HepG2 (cell line): ENCODE data around the gene CCL4L2. TPM values are rescaled to one million over a fixed set of nuclear protein-coding genes. Genes with fewer than 3 reads are reported as not detected.

Source experiments
- BCLAF1 ChIP-seq: fragments of 450-650 bp; IDR thresholded peaks from 2 replicates; pipeline ENCODE4 v1.6.1; 2017; ENCODE audit warnings: mild to moderate bottlenecking
- CREM ChIP-seq, 2 experiments: sonication (generic) in 1 of 2; formaldehyde crosslinking in 1 of 2; IDR thresholded peaks; 2 replicates each; pipeline versions ENCODE4 v1.4.0 to v1.6.1; 2016 to 2020; ENCODE audit warnings: antibody characterized with exemption in 1 of 2, mild to moderate bottlenecking in 1 of 2, missing genetic modification reagents in 1 of 2
- SKI ChIP-seq: fragments of 450-650 bp; IDR thresholded peaks from one replicate; pipeline ENCODE4 v1.6.1; 2018; ENCODE audit warnings: mild to moderate bottlenecking; ENCODE audit not compliant: partially characterized antibody
- SP5 ChIP-seq: IDR thresholded peaks from 2 replicates; pipeline ENCODE4 v1.6.1; 2016; ENCODE audit warnings: low read depth, borderline replicate concordance
- SRSF1 ChIP-seq: fragments of 200-400 bp; formaldehyde crosslinking; optimal IDR thresholded peaks from 2 replicates; pipeline ENCODE3; 2017; ENCODE audit warnings: mild to moderate bottlenecking, low read depth, low read length, moderate library complexity
- TBX2 ChIP-seq: sonication (generic); formaldehyde crosslinking; IDR thresholded peaks from 2 replicates; pipeline ENCODE4 v1.5.0; 2020; ENCODE audit warnings: missing genetic modification reagents, mild to moderate bottlenecking, borderline replicate concordance
- ZHX2 ChIP-seq, 2 experiments: sonication (generic) in 1 of 2; formaldehyde crosslinking in 1 of 2; IDR thresholded peaks; 2 replicates each; pipeline versions ENCODE4 v1.6.1 to v1.9.0; 2014 to 2022; ENCODE audit warnings: antibody characterized with exemption in 1 of 2, borderline replicate concordance in 1 of 2, inconsistent platforms in 1 of 2, low read depth in 1 of 2, missing genetic modification reagents in 1 of 2
- ZNF253 ChIP-seq: sonication (generic); formaldehyde crosslinking; IDR thresholded peaks from 2 replicates; pipeline ENCODE4 v1.8.0; 2022; ENCODE audit warnings: mild to moderate bottlenecking, missing genetic modification reagents, borderline replicate concordance
- ZNF567 ChIP-seq: sonication (generic); formaldehyde crosslinking; IDR thresholded peaks from 2 replicates; pipeline ENCODE4 v1.8.1; 2023; ENCODE audit warnings: mild to moderate bottlenecking, missing genetic modification reagents, borderline replicate concordance
- ZNF775 ChIP-seq: sonication (generic); formaldehyde crosslinking; IDR thresholded peaks from 2 replicates; pipeline ENCODE4 v1.4.0; 2020; ENCODE audit warnings: missing genetic modification reagents, mild to moderate bottlenecking, moderate library complexity, borderline replicate concordance
- ZNF777 ChIP-seq: sonication (generic); formaldehyde crosslinking; IDR thresholded peaks from 2 replicates; pipeline ENCODE4 v1.4.0; 2020; ENCODE audit warnings: missing genetic modification reagents
- ZNF83 ChIP-seq: sonication (generic); formaldehyde crosslinking; IDR thresholded peaks from 2 replicates; pipeline ENCODE4 v1.4.0; 2020; ENCODE audit warnings: missing genetic modification reagents, mild to moderate bottlenecking, borderline replicate concordance
- polyA plus RNA-seq, 8 experiments: library from polyadenylated mRNA; depleted of rRNA in 3 of 8; stranded (reverse) in 7 of 8; unstranded in 1 of 8; fragments of >200 nt; fragmentation: Illumina TruSeq in 4 of 8; extraction: Trizol in 4 of 8; gene quantifications; 2 replicates each; pipeline versions ENCODE4 v1.2.1 to v1.2.3, GENCODE V29; 2011 to 2016; ENCODE audit warnings: low read depth in 4 of 8, missing spikeins in 1 of 8, mixed read lengths in 1 of 8; ENCODE audit not compliant: insufficient read depth in 1 of 8
- total RNA-seq, 5 experiments: library from RNA; depleted of rRNA; stranded (reverse); fragments of >200 nt; fragmentation: Illumina TruSeq; extraction: Trizol; gene quantifications; 2 replicates each; pipeline ENCODE4 v1.2.3, GENCODE V29; 2016; ENCODE audit warnings: low read depth in 1 of 5
- TF ChIP-seq, protein P1 (sequence below): IDR thresholded peaks from 2 replicates; pipeline ENCODE4 v1.6.1; 2016; ENCODE audit warnings: low read depth, borderline replicate concordance
- TF ChIP-seq, protein P2 (sequence below): sonication (generic); formaldehyde crosslinking; IDR thresholded peaks from 2 replicates; pipeline ENCODE4 v1.4.0; 2020; ENCODE audit warnings: missing genetic modification reagents

The CCL4L2 gene
- total and polyA plus RNA-seq, 2 of the 13 experiments (the other 11 are each of a cell fraction or from before 2014, with no cell fraction given), result not detected

GRCh38 chr17:36183001-36183971 lies 27.6 kb upstream of the CCL4L2 start (continued):
- TF ChIP-seq, protein P1, sequence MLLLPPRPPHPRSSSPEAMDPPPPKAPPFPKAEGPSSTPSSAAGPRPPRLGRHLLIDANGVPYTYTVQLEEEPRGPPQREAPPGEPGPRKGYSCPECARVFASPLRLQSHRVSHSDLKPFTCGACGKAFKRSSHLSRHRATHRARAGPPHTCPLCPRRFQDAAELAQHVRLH (CRISPR knock-in tag), result no peak
- TF ChIP-seq ZNF83 (CRISPR knock-in tag) (0 out of 2 replicates have a peak, but pooled peaks have one; percentile 34), SP5 (CRISPR knock-in tag) (no peak), SKI (no peak), BCLAF1 (no peak), ZHX2 (IDR thresholded peaks at IDR 0.05; ENCODE audit: low read depth) (no peak), ZHX2 (CRISPR knock-in tag; IDR thresholded peaks at IDR 0.05; ENCODE audit: borderline replicate concordance) (no peak), ZNF567 (CRISPR knock-in tag) (no peak), TBX2 (0 out of 2 replicates have a peak, but pooled peaks have one; percentile 24), SRSF1 (peak; percentile 18), ZNF253 (CRISPR knock-in tag) (no peak), ZNF775 (CRISPR knock-in tag) (no peak), CREM (IDR thresholded peaks at IDR 0.05) (no peak), CREM (CRISPR knock-in tag; IDR thresholded peaks at IDR 0.05) (no peak), ZNF777 (no peak)
- TF ChIP-seq, protein P2, sequence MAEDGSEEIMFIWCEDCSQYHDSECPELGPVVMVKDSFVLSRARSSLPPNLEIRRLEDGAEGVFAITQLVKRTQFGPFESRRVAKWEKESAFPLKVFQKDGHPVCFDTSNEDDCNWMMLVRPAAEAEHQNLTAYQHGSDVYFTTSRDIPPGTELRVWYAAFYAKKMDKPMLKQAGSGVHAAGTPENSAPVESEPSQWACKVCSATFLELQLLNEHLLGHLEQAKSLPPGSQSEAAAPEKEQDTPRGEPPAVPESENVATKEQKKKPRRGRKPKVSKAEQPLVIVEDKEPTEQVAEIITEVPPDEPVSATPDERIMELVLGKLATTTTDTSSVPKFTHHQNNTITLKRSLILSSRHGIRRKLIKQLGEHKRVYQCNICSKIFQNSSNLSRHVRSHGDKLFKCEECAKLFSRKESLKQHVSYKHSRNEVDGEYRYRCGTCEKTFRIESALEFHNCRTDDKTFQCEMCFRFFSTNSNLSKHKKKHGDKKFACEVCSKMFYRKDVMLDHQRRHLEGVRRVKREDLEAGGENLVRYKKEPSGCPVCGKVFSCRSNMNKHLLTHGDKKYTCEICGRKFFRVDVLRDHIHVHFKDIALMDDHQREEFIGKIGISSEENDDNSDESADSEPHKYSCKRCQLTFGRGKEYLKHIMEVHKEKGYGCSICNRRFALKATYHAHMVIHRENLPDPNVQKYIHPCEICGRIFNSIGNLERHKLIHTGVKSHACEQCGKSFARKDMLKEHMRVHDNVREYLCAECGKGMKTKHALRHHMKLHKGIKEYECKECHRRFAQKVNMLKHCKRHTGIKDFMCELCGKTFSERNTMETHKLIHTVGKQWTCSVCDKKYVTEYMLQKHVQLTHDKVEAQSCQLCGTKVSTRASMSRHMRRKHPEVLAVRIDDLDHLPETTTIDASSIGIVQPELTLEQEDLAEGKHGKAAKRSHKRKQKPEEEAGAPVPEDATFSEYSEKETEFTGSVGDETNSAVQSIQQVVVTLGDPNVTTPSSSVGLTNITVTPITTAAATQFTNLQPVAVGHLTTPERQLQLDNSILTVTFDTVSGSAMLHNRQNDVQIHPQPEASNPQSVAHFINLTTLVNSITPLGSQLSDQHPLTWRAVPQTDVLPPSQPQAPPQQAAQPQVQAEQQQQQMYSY (CRISPR knock-in tag), result no peak
